ENCODE results near the gene TEKT3.

TEKT3 gene

DNA sequence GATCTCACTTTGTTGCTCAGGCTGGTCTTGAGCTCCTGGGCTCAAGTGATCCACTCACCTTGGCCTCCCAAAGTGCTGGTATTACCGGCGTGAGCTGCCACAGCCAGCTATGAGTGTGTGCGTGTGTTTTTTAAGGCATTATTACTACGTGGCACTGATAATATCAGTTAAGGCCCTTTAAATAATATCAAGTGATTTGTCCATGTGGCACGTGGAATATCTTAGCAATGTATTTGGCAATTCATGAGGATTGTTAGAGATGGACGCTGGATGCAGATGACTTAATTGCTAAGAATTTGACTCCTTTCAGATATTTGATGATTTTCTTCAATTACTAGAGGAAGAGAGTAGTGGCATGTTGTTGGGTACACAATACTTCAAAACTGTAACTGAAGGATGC is 50.8 kb downstream of the TEKT3 start:
- DNase-seq: no peak

DNA sequence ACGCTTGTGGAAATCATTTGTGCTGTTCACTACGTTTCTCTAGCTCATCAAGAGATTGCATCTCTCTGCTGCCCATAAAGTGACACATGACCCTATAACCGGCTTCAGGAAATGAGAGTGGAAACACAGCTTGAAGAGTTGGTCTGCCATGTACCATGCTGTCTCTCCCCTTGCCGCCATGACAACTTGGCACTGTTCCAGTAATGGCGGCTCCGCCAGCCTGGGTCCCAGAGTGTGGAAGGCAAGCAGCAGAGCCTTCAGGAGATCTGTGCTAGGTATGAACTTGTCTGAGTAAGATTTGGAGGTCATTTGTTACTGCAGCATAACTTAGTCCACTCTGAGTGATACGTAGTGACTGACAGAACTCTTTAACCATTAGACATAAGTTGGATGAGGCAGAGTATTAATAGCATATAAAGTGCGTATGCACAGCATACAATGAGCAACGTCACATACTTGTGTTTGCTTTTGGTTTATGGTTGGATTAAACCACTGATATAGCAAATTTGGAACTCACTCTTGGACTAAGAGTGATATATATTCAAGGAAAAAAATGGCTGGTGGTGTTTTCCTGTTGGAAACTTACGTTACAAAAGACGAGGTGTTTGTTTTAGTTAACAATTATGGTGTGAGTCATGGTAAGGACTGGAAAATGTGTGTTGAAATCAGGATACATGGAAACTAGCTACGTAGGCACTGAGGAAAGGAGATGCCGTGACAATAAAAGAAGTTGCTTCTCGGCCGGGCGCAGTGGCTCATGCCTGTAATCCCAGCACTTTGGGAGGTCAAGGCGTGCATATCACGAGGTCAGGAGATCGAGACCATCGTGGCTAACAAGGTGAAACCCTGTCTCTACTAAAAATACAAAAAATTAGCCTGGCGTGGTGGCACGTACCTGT is 51.9 kb downstream of the TEKT3 start:
- no peak for DNase-seq

GRCh38 chr17:15288859-15289258 is 52.5 kb downstream of the TEKT3 start:
- DNase-seq: no peak

DNA sequence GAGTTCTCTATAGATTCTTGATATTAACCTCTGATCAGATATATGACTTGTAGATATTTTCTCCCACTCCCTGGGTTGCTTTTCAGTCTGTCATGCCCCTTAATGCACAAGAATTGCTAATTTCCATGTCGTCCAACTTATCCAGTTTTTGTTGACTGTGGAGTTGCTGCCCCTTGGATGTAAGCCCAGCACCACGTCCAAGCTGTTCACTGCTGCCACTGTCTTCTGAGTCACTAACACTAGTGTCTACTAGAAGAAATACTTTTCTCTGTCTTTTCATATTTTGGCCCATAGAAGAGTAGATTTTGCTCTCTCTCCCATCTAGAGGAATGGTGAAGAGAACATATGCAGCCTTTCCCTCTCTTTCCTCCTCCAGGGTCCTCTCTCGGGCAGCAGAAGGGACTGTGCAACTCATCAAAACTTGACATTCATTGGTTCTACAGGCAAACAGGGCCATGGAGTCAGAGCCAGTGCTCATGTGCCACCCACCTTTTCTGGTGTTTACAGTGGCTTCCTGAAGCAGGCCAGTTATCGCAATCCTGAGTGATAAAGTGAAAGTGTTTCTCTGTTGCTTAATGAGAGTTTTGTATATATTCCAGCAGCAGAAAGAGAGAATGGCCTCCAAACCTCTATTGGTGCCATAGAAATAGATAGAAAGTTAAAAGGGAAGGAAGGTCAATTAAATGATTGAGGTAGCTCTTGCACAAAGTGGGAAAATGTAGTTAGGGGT is 53.7 kb downstream of the TEKT3 start:
- DNase-seq: no peak

GRCh38 chr17:15285466-15285865 is 55.9 kb downstream of the TEKT3 start:
- DNase-seq: no peak

- DNase-seq: no peak
Observed at GRCh38 chr17:15284537-15284936, 56.9 kb downstream of the TEKT3 start.

DNA sequence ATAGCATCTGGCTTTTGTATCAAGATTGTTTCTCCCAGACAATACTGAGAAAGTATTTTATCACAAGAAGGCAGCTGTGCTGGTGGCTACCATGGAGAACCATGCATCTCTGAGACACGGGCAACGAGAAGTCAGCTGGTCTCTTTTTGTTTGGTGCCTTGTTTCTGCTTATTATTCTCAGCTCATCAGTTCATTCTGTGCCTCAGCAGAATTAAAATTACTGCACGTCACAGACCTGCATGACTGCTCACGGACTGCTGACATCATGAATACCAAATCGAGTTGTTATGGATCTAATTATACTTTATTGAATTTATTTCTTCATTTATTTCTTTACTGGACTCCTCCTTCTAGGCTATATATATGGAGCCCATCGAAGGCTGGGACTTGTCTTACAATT is 57.3 kb downstream of the TEKT3 start:
- no peak for DNase-seq

- DNase-seq: no peak
Observed at GRCh38 chr17:15281909-15282308, 59.5 kb downstream of the TEKT3 start.

DNA sequence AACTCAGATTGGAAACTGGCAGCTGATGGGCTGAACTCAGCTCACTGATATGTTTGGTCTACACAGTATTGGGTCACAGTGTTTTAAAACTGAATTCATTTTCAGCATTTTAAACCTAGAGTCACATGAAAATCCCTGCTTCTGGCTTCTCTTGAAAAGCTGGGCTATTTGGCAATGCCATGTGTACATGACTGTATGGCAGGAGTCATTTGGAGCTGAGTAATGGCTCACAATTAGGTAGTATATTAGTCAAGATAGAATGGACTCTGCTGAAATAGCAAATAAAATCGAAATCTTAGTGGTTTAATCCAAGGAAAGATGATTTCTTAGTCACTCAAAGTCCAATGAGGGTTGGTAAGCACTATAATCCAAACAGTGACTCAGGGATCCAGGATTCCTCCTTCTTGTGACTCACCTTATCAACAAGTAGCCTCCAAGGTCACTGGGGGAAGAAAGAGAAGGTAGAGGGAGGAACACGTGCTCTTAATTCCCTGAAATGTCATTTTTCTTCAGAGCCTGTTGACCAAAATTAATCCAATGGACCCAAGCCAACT is 62.4 kb downstream of the TEKT3 start:
- DNase-seq: no peak

GRCh38 chr17:15278380-15278779 is 63.0 kb downstream of the TEKT3 start:
- DNase-seq: no peak

DNA sequence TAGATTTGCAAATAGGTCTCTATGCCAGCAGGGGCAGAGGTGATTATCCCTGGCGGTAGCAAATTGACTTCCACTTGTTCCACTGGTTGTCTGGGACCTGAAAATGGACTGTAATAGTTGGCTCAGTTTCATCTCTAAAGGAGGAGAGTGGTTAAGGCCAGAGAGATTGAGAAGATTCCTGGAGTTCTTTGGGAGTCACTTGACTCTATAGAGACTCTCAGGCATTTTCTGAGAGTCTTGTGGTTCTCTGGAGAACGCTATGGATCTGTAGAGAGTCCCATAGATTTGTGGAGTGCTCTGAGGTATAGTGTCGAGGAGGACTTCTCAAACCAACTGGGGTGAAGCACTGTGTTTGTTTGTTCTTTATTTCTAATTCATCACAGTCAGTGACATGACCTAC is 67.4 kb downstream of the TEKT3 start:
- DNase-seq: no peak

- no peak for DNase-seq
Observed at GRCh38 chr17:15273141-15273793, 68.1 kb downstream of the TEKT3 start.

DNA sequence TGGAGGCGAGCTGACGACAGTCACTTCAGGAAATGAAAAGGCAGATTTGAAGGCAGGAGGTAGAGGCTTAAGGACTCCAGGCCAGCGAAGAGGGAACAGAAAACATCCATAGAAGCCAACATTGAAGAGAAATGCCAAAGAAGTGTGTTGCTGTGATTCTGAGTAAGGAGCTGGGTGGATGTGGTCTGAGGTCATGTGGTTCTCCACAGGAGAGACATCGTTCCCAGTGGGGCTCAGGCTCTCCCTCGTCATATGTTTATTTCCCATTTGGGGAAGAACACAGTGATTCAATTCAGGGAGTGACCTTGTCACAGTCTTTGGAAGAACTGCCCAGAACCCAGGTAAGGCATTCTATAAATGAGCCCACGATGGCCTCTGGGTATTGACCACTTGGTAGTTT is 69.7 kb downstream of the TEKT3 start:
- no peak for DNase-seq

GRCh38 chr17:15270628-15271381 is 70.6 kb downstream of the TEKT3 start:
- no peak for DNase-seq

DNA sequence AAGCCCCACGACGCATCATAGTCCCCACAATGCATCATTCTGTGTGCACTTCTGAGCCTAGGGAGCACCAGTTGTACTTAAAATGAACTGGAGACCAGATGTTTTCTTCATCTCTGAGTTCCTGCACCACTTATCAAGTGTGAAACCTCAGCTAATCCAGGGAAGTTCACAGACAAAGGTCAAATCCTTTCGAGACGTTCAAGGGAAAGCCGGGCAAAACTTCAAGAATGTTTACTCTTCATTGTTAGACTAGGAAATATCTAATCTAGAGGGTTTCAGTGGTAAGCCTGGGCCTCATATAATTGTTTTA is 71.7 kb downstream of the TEKT3 start:
- no peak for DNase-seq

- no peak for DNase-seq
Observed at GRCh38 chr17:15269087-15269779, 72.2 kb downstream of the TEKT3 start.

DNA sequence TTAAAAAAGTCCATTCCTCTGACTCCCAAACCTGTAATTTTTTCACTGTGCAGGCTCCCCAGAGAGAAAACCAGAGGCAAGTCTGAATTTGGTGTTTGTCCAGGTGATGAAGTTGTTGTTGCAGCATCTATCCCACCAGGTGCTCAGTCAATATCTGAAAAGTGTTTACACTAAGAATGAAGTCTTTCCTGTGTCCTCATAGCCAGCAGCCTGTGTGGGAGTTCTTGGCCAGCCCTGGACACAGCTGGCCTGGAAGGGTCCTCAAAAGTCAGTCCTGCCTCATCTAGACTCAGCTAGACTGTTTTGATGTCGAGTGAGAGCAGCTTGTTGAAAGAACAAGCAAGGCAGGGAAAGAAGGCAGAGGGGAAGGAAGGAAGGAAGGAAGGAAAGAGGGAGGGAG is 72.9 kb downstream of the TEKT3 start:
- no peak for DNase-seq

GRCh38 chr17:15267996-15268395 is 73.4 kb downstream of the TEKT3 start:
- DNase-seq: no peak

DNA sequence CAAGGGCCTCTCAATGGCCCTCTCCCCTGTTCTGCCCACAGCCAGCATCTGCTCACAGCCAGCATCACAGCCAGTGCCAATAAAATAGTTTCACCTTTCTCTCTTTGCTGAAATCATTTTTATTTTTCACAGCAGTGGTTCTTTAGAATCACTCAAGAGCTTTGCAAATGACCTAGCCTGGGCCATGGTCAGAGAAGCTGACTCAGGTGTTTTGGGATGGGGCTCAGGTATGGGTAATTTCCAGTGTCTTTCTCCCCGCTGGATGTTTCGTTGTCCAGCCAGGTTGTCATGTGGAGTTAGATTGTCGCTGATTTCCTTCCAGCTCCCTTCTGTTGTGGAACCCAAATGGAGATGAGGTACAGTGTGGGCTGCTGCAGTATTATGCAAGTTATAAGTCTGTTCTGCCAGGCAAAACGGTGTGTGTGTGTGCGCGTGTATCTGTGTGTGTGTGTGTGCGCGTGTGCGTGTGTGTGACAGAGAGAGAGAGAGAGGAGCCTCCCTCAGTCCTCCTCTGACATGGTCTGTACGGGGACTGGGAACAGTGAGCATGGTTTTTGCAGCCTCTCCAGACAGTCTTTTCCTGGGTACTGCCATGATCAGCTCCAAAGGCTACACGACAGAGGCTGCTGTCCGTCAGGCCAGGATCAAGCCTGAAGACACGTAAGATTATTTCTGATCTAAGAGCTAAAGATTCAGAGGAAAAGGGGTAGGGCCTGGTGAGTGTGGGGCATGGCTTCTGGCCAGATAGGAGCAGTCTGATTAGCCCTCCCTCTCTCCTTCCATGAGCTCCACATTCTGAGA is 74.9 kb downstream of the TEKT3 start:
- no peak for DNase-seq

DNA sequence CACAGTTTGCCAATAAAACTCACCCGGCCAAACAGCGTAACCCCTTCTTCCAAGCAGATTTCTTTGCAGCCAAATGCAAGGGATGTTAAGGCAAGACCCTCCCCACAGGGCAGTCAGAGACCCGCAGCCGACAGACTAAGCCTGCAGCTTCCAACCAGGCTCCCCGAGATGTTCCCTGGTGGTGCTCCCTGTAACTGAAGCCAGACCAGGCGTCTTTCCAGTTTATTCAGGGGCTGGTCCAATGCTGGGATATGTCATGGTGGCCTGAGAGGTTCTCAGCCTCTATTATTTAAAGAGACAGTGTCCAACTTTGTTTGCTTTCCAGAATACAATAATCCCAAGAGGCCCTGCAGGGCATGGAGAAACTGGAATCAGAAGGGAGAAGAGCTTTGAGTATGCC is 76.3 kb downstream of the TEKT3 start, which contains the start of gene PMP22:
Gene PMP22 (minus strand): TSS at position 196 of the 400 bp plus-strand sequence. CDS start 4,599 bp downstream, outside the sequence.
- DNase-seq: no peak

- DNase-seq: no peak
Observed at GRCh38 chr17:15264542-15264941, 76.9 kb downstream of the TEKT3 start.

Data from effector CD4-positive, alpha-beta T cell (primary cell).